ENCODE data around the gene SPRR2A.
"Not testable (repeated sequence)": the region's sequence is repeated elsewhere in the genome, so short reads cannot be mapped to it uniquely, and the experiment has no call there.

The SPRR2A gene

GRCh38 chr1:153024413-153024812, 32.9 kb downstream of the SPRR2A start:
- DNase-seq: no peak

GRCh38 chr1:153023109-153023508, 34.2 kb downstream of the SPRR2A start:
- no peak for DNase-seq

GRCh38 chr1:153022340-153022739, 35.0 kb downstream of the SPRR2A start:
- DNase-seq: not testable (repeated sequence)

- not testable (repeated sequence) for DNase-seq
These were observed 35.5 kb downstream of the SPRR2A start for GRCh38 chr1:153021829-153022228.

GRCh38 chr1:153011235-153011758, 46.0 kb downstream of the SPRR2A start:
- not testable (repeated sequence) for DNase-seq

All from NCI-H1417 (cell line).